ENCODE data around the gene PDE11A.
"Not testable (repeated sequence)": the region's sequence is repeated elsewhere in the genome, so short reads cannot be mapped to it uniquely, and the experiment has no call there.

PDE11A gene

DNA sequence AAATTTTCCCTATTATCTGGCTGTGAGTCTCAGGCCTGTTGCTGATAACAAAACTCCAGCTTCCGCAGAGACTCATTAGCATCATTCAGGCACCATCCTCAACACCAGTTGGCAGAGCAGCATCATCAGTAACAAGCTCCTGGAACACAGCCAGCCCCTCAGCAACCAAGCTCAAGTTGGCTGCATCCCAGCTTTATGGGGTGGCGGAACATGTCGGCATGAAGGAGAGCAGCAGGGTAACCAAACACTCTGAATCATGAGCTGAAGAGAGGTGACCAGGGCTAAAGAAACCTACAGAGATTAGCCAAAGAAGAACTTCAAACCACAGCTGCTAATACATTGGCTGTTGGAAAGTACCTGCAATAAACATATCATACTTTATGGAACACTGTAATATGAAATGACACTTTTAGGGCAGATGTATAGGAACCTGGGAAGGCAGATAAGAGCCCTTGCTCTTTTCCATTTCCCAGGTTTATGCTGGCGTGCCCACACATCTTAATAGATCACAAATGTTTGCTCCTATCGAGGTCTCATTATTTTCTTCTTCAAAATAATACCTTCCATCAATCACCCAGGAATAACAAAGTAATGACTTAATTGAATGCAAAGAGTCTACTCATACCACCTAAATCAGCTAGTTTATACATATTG is 63.8 kb downstream of the PDE11A start:
- DNase-seq (ENCODE audit: low read depth, low spot score): no peak

DNA sequence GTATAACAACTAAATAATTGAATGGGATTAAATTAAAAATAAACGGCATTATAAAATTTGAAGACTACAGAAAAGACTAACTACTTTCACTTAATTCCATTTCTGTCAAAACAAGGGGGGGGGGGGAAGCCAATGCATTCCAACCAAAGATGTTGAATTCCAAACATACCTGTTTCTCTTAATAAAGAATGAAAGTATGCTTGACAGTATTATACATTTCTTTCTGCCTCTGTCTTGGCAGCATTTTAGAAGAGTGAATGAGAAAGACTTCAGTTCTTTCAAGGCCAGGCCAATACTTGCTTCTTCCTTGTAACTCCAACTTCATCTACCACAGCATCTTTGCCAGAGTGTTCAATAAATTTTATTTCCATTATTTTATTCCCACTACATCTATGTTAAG is 65.9 kb downstream of the PDE11A start:
- DNase-seq (ENCODE audit: low read depth, low spot score): no peak

DNA sequence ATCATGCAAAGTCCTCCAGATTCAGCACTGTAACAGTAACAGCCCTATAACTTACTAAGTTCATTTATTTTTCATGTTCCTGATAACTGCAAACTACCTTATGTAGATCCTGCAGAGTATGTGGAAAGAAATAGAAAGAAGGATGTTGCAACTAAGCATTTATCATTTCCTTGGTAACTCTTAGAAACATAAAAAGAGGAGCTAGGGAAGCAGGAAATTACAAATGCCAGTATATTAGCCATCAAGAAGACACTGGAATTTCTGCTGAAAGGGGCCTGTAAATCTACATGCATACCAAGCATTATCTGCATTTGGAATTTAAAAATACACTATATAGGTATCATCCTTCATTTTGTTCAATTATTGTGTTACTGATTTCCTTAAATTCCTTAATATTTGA is 66.8 kb downstream of the PDE11A start:
- DNase-seq (ENCODE audit: low read depth, low spot score): no peak

DNA sequence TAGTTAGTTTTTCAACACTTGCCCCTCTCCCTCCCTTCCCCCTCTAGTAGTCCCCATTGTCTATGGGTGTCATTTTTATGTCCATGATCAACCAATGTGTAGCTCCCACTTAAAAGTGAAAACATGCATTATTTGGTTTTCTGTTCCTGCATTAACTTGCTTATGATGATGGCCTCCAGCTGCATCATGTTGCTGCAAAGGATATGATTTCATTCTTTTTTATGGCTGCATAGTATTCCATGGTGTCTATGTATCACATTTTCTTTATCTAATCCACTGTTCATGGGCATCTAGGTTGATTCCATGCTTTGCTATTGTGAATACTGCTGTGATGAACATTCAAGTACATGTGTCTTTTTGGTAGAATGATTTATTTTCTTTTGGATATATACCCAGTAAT is 70.5 kb downstream of the PDE11A start:
- no peak for DNase-seq (ENCODE audit: low read depth, low spot score)

DNA sequence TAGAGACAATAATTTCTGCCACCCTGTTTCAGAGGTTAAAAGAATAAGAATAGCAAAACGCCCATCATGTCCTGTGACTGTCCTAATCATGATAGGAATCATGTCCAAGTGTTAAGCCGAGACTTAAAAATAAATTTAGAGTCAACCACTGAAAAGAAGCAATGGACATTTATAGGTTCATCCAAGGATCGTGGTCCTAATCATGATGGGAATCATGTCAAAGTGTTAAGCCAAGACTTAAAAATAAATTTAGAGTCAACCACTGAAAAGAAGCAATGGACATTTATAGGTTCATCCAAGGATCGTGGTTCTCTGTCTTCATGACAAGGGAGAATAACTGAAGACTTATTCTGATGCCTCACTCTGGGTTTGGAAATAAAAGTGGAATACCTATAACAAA is 73.6 kb downstream of the PDE11A start:
- DNase-seq (ENCODE audit: low read depth, low spot score): no peak

DNA sequence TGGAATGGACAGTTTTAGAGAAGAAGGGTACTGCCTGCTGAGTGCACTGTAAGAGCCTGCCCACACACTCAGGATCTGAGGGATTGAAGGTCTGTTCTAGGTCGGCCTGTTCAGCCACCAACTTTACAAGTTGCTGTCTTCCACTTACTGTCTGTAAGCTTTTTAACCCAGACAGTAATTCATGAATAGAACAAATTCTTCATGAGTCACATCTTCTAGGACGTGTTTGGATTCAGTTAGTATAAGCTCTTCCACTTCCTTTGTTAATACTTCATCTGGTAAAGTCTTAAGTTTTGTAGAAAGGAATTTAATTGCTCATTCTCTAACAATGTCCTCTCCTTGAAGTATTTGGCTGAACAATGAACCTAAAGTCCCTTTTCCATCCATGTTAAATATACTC is 74.6 kb downstream of the PDE11A start:
- DNase-seq (ENCODE audit: low read depth, low spot score): no peak

DNA sequence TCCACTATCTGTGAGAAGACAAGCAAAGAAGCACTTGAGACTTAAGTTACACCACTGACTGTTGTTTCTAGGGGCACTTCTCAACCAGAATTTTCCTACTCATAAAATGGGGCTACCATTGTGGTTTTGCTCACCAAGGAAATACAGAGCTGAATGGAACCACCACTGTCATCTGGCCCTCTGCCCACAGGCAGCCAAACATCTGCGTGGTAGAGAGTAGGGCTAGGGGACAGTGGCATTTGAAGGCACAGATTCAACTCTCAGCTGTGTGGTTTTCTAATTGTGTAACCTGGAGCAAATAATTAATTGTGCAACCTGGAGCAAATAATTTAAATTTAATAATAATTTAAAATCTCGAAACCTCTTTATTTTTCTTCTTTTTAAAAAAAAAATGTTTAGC is 79.6 kb downstream of the PDE11A start:
- DNase-seq (ENCODE audit: low read depth, low spot score): no peak

DNA sequence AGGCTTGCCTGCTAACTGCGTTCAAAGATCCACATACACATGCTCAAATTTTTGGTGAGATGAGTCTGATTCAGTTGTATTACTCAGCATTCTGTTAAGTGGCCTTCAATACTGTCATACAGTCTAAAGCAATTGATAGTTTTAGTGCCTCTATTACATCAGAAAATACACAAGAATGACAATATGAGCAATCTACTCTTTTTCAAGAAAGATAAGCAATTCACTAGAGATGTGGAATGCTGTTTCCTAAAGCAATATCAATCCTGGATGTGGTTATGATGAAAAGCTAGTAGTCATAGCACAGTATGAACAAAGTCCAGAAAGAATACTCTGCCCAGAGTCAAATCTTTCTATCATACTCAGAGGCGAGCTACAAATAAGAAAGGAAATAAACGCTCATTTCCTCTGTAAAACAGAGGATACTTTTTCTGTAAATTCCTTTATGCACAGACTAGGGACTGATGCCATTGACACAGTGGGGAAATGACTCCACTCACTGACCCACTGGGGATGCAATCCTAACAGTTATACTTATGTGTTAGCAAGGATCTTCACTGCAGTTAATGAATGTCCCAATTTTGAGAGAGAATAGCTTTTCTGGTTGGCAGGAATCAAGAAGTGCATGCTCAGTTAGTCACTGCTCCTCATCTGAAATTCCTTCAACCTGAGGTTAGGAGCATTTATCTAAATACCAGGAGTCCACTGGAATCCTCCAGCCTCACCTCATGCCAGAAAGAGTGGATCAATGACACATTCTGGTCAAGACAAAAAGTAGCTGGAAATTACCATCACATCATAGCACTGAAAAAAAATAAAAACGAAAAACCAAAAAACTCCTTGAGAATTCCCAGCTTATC is 83.3 kb downstream of the PDE11A start:
- DNase-seq (ENCODE audit: low read depth, low spot score): no peak

DNA sequence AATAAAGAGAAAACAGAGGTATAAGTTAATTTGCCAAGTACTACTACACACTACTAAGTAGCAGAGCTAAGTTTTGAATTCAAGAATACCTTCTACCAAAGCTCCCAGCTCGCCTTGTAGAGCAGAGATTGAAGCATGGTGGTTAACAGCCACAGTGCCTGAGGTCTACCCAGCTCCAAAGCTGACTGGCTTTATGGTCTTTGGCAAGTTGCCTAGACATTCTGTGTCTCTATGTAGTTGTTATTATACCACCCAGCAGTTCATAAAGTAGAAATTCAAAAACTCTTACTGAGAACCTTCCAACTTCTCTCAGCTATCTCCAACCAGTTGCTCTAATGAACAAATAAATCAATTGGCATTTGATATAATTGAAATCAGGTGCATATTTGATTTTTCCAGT is 87.8 kb downstream of the PDE11A start:
- DNase-seq (ENCODE audit: low read depth, low spot score): no peak

DNA sequence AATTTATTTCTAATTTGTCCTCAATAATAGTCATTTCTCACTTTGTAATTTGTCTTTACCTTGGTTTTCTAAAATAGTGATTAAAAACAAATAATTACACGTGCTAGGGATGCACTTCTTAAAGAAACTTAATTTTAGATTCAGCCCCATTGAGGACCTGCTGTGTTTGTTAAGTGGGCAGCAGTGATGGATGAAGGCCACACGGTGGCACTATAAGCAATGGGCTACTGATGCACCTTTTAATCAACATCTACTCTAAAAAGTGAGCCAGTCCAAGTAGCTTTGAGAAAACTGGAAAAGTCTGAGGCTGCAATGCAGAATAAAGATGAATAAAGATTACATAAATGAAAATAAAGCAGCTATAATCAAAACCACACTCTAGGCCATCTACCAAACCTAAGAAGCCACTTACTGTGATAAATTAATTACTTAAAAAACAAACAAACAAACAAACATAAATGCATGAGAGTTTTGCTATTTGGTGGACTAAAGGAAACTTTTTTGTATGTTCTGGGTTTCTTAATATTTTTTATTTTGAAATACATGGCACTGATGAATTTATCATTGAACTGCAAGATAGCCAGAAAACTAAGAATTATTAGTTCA is 89.3 kb downstream of the PDE11A start:
- DNase-seq (ENCODE audit: low read depth, low spot score): no peak

DNA sequence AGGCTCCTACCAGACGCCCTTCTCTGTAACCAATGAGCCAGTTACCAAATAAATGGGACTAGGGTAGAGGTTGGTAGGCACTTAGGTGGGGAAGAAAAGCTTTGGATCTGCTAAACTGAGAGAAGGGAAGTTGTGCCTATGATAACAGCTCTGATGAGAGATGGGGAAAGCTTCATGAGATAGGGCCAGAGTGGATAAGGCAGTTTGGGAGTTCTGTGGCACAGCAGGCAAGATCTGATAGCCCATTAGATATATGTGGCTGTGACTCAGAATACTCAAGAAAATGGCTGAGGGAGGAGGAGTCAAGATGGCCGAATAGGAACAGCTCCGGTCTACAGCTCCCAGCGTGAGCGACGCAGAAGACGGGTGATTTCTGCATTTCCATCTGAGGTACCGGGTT is 99.8 kb downstream of the PDE11A start:
- no peak for DNase-seq (ENCODE audit: low read depth, low spot score)

DNA sequence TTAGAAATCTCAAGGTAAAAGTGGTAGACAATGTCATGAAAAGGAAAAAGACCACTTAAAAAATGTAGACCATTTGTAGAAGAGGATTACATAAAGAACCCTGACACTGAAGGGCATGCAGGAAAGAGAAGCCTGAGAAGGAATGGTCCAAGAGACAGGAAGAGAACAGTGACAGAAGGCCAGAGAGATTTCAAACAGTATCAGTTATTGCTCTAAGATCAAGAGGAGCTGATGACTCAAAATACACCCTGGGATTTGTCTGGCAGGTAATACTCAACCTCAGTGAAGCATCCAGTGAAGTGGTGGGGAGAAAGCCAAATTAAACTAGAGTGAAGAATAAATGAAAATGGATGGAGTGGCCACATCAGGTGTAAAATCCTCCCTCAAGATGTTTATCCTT is 100.5 kb downstream of the PDE11A start:
- DNase-seq (ENCODE audit: low read depth, low spot score): no peak

DNA sequence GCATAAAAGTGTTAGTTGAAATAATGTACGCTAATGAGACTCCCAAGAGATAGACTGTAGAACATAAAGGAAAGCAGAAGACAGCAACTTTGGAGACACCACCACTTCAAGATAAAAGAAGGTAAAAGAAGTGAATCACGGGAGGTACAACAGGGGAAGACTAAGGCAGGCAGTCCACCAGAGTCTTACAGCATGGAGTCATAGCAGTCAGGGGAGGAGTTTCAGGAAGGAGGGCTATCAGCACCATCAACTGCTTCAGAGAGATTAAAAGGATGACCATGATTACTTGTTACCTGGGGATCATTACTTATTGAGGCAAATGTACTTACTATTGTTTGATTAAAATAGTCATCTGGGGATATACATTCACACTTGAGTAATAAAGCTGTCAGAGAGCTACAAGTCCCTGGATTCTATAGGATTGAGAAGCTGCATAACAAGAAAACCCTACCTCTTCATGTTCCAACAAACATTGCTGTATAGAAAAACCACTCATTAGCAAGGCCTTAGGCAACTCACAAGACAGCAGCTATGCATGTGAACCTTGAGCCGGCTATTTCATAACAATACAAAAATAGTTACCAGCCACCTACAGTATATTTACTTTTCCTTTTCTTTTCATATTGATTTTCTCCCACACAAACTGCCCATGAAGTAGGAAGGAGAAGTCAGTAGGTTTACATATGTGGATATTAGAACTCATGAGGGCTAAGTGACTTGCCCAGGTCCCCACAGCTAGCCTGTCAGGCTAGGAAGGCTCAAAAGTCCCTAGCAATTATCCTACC is 101.7 kb downstream of the PDE11A start:
- no peak for DNase-seq (ENCODE audit: low read depth, low spot score)

DNA sequence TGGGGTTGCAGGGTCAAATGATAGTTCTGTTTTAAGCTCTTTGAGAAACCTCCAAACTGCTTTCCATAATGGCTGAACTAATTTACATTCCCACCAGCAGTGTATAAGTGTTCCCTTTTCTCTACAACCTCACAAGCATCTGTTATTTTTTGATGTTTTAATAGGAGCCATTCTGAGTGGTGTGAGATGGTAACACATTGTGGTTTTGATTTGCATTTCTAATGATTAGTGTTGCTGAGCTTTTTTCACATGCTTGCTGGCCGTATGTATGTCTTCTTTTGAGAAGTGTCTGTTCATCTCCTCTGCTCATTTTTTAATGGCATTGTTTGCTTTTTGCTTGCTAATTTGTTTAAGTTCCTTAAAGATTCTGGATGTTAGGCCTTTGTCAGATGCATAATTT is 107.7 kb downstream of the PDE11A start:
- no peak for DNase-seq (ENCODE audit: low read depth, low spot score)

DNA sequence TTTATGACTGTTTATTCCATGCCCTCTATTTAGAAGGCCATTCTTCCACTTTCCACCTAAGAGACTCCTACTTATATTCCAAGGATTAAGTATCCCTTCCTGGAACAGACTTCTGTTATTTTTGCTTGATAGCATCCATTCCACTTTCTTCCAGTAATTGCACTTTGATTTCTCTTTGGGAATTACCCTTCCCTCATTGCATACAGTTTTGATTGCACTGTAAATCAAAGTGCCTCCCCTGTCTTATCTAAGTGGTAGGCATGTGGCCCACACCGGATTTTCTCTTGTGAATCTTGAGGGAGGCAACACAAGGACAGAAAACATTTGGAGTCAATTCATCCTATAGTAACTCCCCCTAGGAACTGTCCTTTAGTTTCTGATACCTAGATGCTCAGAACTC is 120.4 kb downstream of the PDE11A start:
- no peak for DNase-seq (ENCODE audit: low read depth, low spot score)

DNA sequence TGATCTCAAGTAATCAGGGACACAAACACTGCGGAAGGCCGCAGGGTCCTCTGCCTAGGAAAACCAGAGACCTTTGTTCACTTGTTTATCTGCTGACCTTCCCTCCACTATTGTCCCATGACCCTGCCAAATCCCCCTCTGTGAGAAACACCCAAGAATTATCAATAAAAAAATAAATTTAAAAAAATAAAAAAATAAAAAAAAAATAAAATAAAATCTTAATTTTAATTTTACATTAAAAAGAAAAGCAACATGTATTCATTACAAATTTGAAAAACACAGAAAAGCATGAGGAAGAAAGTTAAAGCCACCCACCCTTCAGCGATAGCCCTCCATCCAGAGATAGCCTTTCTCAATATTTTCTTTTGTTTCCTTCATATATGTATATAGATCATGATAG is 125.0 kb downstream of the PDE11A start:
- DNase-seq (ENCODE audit: low read depth, low spot score): not testable (repeated sequence)

DNA sequence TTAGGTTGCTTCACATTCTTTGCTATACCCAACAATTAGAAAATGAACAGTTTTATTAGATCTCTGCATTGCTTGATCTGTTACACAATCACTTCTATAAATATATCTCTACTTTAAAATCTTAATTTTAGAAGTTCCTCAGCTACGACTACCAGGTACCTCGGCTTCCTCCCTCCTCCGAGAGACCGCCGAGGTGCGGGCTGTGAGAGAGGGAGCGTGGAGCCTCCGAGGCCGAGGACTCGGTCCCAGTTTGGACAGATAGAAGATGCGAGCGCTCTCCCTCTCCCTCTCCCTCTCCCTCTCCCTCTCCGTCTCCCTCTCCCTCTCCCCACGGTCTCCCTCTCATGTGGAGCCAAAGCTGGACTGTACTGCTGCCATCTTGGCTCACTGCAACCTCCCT is 128.0 kb downstream of the PDE11A start:
- DNase-seq (ENCODE audit: low read depth, low spot score): not testable (repeated sequence)

DNA sequence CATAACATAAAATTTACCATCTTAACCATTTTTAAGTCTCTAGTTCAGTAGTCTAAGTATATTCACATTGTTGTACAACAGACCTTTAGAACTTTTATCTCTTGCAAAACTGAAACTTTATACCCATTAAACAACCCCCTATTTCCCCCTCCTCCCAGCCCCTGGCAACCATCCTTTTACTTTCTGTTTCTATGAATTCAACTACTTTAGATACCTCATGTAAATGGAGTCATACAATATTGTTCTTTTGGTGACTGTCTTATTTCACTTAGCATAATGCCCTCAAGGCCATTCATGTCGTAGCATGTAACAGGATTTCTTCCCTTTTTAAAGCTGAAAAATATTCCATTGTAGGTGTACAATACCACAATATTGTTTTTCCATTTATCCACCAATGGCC is 129.8 kb downstream of the PDE11A start:
- DNase-seq (ENCODE audit: low read depth, low spot score): no peak

DNA sequence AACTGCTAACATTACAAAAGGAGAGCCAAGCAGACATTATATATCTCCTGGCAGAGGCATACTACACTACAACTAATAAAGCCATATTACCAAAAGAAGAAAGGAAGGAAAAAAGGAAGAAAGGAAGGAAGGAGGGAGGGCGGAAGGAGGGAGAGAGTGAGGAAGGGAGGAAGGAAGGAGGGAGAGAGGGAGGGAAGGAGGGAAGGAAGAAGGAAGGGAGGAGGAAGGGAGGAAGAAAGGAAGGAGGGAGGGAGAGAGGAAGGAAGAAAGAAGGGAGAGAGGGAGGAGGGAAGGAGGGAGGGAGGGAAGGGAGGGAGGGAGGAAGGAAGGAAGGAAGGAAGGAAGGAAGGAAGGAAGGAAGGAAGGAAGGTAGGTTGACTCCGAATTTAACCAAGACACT is 133.4 kb downstream of the PDE11A start:
- no peak for DNase-seq (ENCODE audit: low read depth, low spot score)

DNA sequence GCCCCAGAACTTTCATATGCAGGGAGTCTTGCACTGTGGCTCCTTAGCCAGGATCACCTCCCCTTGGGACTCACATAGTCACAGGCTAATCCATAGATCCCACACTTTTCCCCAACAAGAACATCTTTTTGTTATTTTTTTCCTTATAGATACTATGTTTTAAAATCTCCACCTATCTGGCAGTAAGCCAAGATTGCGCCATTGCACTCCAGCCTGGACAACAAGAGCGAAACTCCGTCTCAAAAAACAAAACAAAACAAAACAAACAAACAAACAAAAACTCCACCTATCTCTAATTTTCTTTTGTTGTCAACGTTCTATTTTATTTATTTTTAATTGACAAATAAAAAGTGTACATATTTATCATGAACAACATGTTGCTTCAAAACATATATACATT is 141.7 kb downstream of the PDE11A start:
- no peak for DNase-seq (ENCODE audit: low read depth, low spot score)

DNA sequence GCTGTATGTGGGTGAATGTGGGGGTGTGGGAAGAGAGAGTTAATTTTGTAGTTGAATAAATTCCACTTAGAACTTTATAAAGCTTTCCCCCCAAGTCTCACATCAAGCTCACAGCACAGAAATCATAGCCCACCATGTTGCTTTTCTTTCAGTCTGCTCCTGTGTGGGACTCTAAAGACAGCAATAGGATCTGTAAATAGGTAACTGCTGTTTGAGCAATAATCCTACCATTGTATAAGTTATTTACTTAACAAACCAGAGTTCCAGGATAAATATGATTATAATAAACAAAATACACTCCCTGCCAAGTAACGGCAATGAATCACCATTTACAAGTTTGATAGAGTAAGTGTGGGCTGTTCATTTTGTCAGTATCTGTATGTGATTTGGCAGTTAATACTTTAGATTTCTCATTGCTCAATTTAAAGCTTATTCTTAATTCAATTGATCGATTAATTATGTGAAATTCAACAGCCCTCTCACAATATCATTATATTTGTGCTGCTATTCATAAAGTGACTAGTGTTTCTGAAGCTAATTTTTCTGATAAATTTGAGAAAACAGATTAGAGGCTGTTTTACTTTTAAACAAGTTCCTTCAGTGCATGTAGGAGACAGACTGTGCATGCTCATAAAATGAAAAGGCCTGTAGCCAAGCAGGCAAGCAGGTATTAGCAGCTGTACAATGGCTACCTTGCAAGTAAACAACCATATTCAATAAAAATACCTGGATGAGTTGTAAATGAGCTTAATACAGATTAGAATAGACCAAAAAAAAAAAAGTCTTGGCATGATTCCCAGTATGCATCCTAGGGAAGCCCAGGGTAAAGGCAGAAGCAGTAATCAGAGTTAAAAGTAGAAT is 142.7 kb downstream of the PDE11A start:
- DNase-seq (ENCODE audit: low read depth, low spot score): no peak

Data from brain pericyte (primary cell).